ENCODE measurements around the gene PRAF2.

PRAF2 gene
- total RNA-seq: 0.43 to 2.2 reads per million in 2 experiments

GRCh38 chrX:49073601-49074575 is at the start of gene PRAF2:
PRAF2 (minus strand) TSS chrX:49074002; CDS start chrX:49073987, 15 bp downstream.
- DNase-seq (ENCODE audit: low read depth): peak; percentile 82

- DNase-seq (ENCODE audit: low read depth): no peak
These were observed 48.7 kb upstream of the PRAF2 start for GRCh38 chrX:49122499-49122898.

- no peak for DNase-seq (ENCODE audit: low read depth)
These were observed 46.3 kb upstream of the PRAF2 start for GRCh38 chrX:49120091-49120490.

GRCh38 chrX:49117581-49117980 is 43.8 kb upstream of the PRAF2 start:
- no peak for DNase-seq (ENCODE audit: low read depth)

- DNase-seq (ENCODE audit: low read depth): no peak
These were observed 42.9 kb upstream of the PRAF2 start for GRCh38 chrX:49116716-49117115.

- DNase-seq (ENCODE audit: low read depth): no peak
These were observed 42.3 kb upstream of the PRAF2 start for GRCh38 chrX:49116076-49116475.

GRCh38 chrX:49111791-49112190 is 38.0 kb upstream of the PRAF2 start:
- DNase-seq (ENCODE audit: low read depth): no peak

GRCh38 chrX:49110417-49110816 is 36.6 kb upstream of the PRAF2 start:
- no peak for DNase-seq (ENCODE audit: low read depth)

- DNase-seq (ENCODE audit: low read depth): no peak
These were observed 34.8 kb upstream of the PRAF2 start for GRCh38 chrX:49108641-49109040.

- DNase-seq (ENCODE audit: low read depth): no peak
These were observed 33.1 kb upstream of the PRAF2 start for GRCh38 chrX:49106930-49107329.

- DNase-seq (ENCODE audit: low read depth): no peak
These were observed 32.5 kb upstream of the PRAF2 start for GRCh38 chrX:49106296-49106695.

GRCh38 chrX:49103637-49104036 is 29.8 kb upstream of the PRAF2 start:
- DNase-seq (ENCODE audit: low read depth): no peak

- DNase-seq (ENCODE audit: low read depth): no peak
These were observed 28.4 kb upstream of the PRAF2 start for GRCh38 chrX:49102190-49102589.

GRCh38 chrX:49101629-49101984 is 27.8 kb upstream of the PRAF2 start:
- no peak for DNase-seq (ENCODE audit: low read depth)

GRCh38 chrX:49100704-49101628 is 27.2 kb upstream of the PRAF2 start:
- DNase-seq (ENCODE audit: low read depth): peak; percentile 81

- no peak for DNase-seq (ENCODE audit: low read depth)
These were observed 22.6 kb upstream of the PRAF2 start for GRCh38 chrX:49096419-49096818.

- DNase-seq (ENCODE audit: low read depth): no peak
These were observed 15.8 kb upstream of the PRAF2 start for GRCh38 chrX:49089553-49089952.

- DNase-seq (ENCODE audit: low read depth): no peak
These were observed 8.6 kb upstream of the PRAF2 start for GRCh38 chrX:49082271-49082871.

- peak; percentile 57 for DNase-seq (ENCODE audit: low read depth)
These were observed 6.0 kb upstream of the PRAF2 start, which contains the start of gene WDR45 for GRCh38 chrX:49079489-49080428. WDR45 (minus strand) TSS chrX:49079887; CDS start chrX:49078095, 1,792 bp downstream.

GRCh38 chrX:49077941-49078340 is 4.1 kb upstream of the PRAF2 start:
- DNase-seq (ENCODE audit: low read depth): no peak

GRCh38 chrX:49075347-49075746 is 1.5 kb upstream of the PRAF2 start:
- no peak for DNase-seq (ENCODE audit: low read depth)

Data from T follicular helper cell (primary cell).